Calu3 (cell line): Measurements from ENCODE around the gene DLEC1. TPM values are rescaled to one million over a fixed set of nuclear protein-coding genes. Genes with fewer than 3 reads are reported as not detected.
"Not testable (repeated sequence)": the region's sequence is repeated elsewhere in the genome, so short reads cannot be mapped to it uniquely, and the experiment has no call there.

ENCODE experiments used
- BruUV-seq: library from RNA; stranded (reverse); fragments of 400-500 nt; replicated peaks from 2 replicates; lab custom pipeline; 2021; lab: Mats Ljungman, UMichigan
- CTCF ChIA-PET: fragments of 300-600 bp; sonication (Branson Sonifier 250); formaldehyde crosslinking; loops from one replicate; lab custom pipeline; 2022; ENCODE audit warnings: antibody characterized with exemption; lab: Charles Lee
- DNase-seq: peaks from one replicate; pipeline ENCODE4 v3.0.0; 2022
- H3K27ac Mint-ChIP-seq: one replicate; pipeline ENCODE4 v1.8.0; 2022; ENCODE audit warnings: mixed read lengths; ENCODE audit not compliant: unreplicated experiment
- H3K27me3 Mint-ChIP-seq: one replicate; pipeline ENCODE4 v1.8.0; 2022; ENCODE audit warnings: mixed read lengths; ENCODE audit not compliant: unreplicated experiment
- H3K36me3 Mint-ChIP-seq: one replicate; pipeline ENCODE4 v1.8.0; 2022; ENCODE audit warnings: mild to moderate bottlenecking, moderate library complexity, mixed read lengths; ENCODE audit not compliant: insufficient read depth, unreplicated experiment
- H3K4me1 Mint-ChIP-seq: one replicate; pipeline ENCODE4 v1.8.0; 2022; ENCODE audit warnings: mild to moderate bottlenecking, low read depth, mixed read lengths; ENCODE audit not compliant: unreplicated experiment
- H3K4me3 Mint-ChIP-seq: one replicate; pipeline ENCODE4 v1.8.0; 2022; ENCODE audit warnings: mild to moderate bottlenecking, low read depth, moderate library complexity, mixed read lengths; ENCODE audit not compliant: unreplicated experiment
- H3K9me3 Mint-ChIP-seq: one replicate; pipeline ENCODE4 v1.8.0; 2022; ENCODE audit warnings: low read depth, mixed read lengths; ENCODE audit not compliant: unreplicated experiment
- intact Hi-C: fragments of 100-400 bp; cut with micrococcal nuclease; formaldehyde crosslinking; loops from one replicate; pipeline ENCODE4 v1.10.0; 2022; ENCODE audit not compliant: unreplicated experiment
- total RNA-seq: library from RNA; stranded (reverse); gene quantifications from 2 replicates; pipeline ENCODE4 v1.2.3, GENCODE V29; 2022
- TF ChIP-seq, protein P1 (sequence below): fragments of 200-600 bp; IDR thresholded peaks from one replicate; pipeline ENCODE4 v1.8.0; 2022; ENCODE audit warnings: antibody characterized with exemption; ENCODE audit not compliant: unreplicated experiment

DLEC1 gene
- total RNA-seq, 1 experiment from 2014 or later: 0.28 TPM

DNA sequence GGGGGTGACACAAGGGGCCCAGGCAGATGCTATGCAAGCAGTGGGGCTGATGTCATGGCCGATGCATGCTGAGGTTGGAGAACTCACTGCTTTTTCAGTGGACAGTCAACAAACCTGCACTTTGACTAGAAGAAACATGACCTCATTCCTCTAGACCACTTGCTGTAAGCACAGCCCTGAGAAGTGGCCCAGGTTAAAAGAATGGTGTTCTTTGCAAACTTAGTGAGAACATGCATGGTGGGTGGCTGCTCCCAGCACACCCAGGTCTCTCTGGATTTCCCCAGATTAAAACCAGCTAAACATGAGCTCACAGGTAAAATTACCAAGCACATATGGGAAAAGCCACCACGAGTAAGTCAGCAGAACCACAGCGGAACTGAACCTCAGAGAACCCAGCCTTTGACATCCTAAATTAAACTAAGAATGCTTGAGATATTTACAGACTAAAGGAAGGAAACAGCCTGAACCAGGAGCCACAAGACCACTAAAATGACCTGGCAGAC, 15.5 kb downstream of the DLEC1 start:
- BruUV-seq: no TSS peak
- Mint-ChIP-seq H3K27ac (no peak overlapping the region), H3K27me3 (peaks cover 29% of the 10 kb centered on the region), H3K4me3 (no peak overlapping the region), H3K9me3 (no peaks in the 10 kb centered on the region), H3K4me1 (no peaks in the 10 kb centered on the region), H3K36me3 (no peaks in the 10 kb centered on the region)
- CTCF ChIA-PET: no interaction called here
- no peak for DNase-seq
- intact Hi-C loops: no loop called here
- TF ChIP-seq, protein P1, sequence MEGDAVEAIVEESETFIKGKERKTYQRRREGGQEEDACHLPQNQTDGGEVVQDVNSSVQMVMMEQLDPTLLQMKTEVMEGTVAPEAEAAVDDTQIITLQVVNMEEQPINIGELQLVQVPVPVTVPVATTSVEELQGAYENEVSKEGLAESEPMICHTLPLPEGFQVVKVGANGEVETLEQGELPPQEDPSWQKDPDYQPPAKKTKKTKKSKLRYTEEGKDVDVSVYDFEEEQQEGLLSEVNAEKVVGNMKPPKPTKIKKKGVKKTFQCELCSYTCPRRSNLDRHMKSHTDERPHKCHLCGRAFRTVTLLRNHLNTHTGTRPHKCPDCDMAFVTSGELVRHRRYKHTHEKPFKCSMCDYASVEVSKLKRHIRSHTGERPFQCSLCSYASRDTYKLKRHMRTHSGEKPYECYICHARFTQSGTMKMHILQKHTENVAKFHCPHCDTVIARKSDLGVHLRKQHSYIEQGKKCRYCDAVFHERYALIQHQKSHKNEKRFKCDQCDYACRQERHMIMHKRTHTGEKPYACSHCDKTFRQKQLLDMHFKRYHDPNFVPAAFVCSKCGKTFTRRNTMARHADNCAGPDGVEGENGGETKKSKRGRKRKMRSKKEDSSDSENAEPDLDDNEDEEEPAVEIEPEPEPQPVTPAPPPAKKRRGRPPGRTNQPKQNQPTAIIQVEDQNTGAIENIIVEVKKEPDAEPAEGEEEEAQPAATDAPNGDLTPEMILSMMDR: no peak

DNA sequence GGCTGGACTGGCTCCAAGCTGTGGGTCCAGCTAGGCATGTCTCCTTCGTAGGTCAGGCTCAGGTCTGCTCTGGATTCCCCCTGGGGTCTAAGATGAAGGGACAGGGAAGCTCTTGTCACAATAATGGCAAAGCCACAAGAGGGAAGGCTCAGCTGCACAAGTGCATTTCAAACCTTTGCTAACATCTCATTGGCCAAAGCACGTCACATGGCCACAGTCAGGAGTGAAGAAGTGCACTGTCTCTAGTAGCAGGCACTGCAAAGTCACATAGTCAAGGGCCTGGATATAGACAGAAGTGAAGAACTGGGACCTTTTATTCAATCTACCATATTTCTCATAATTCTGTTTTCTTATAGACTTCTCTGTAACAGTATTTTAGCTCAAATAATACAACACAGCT, 20.1 kb downstream of the DLEC1 start:
- Mint-ChIP-seq H3K9me3 (peaks cover 3% of the 10 kb centered on the region), H3K36me3 (no peaks in the 10 kb centered on the region), H3K4me1 (no peaks in the 10 kb centered on the region), H3K4me3 (no peak overlapping the region), H3K27me3 (peaks cover 39% of the 10 kb centered on the region), H3K27ac (no peak overlapping the region)
- BruUV-seq: no TSS peak
- intact Hi-C loops: no loop called here
- TF ChIP-seq, protein P1: no peak
- DNase-seq: no peak
- CTCF ChIA-PET: no interaction called here

DNA sequence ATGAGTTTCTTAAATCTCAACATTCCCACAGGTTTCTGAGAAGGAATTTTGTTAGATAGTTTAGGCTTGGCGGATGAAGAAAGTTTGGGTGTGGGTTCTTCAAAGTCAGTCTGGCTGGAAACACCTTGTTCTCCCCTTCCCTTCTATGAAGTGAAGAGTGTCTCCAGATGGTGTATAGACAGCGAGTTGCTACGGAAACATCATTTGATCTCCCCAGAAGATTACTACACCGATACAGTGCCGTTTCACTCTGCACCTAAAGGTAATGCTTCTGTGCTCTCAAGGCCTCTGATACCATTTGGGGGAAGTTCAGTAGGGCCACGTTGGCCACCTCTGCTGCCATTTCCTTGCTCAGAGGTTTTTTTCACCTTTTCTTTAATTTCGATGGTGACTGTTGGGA, 20.6 kb downstream of the DLEC1 start:
- CTCF ChIA-PET: no interaction called here
- Mint-ChIP-seq H3K4me1 (no peaks in the 10 kb centered on the region), H3K9me3 (peaks cover 3% of the 10 kb centered on the region), H3K27ac (no peak overlapping the region), H3K4me3 (no peak overlapping the region), H3K27me3 (peaks cover 36% of the 10 kb centered on the region), H3K36me3 (no peaks in the 10 kb centered on the region)
- no peak for DNase-seq
- BruUV-seq: no TSS peak
- TF ChIP-seq, protein P1: no peak
- intact Hi-C loops: no loop called here

DNA sequence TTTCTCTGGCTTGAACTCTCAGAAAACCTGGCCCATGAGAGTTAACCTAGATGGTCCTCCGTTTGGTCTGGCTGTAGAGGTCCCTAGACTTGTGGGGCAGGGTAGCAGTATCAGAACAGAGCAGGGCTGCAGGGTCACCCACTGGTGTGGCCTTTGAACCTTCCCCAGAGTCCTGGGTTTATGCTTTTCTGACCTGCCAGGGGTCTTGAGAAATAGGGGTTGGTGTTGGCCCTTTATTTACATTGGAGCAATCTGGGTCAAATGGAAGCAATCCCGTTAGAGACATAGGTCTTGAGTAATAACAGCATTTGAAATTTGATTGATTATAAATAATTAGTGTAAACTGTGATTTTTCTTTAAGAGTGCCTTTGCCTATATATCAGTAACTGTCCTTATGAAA, 23.8 kb downstream of the DLEC1 start:
- CTCF ChIA-PET: no interaction called here
- intact Hi-C loops: no loop called here

DNA sequence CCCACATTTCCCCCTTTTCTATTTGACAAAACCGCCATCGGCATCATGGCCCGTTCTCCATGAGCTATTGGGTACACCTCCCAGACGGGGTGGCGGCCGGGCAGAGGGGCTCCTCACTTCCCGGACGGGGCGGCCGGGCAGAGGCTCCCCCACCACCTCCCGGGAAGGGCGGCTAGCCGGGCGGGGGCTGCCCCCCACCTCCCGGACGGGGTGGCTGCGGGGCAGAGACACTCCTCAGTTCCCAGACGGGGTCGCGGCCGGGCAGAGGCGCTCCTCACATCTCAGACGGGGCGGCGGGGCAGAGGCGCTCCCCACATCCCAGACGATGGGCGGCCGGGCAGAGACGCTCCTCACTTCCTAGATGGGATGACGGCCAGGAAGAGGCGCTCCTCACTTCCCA, 25.4 kb downstream of the DLEC1 start:
- peaks cover 26% of the 10 kb centered on the region for H3K27me3 Mint-ChIP-seq
- H3K36me3 Mint-ChIP-seq, CTCF ChIA-PET, DNase-seq, H3K9me3 Mint-ChIP-seq, BruUV-seq, H3K4me3 Mint-ChIP-seq, intact Hi-C loops, H3K27ac Mint-ChIP-seq: not testable (repeated sequence)
- peaks cover 21% of the 10 kb centered on the region for H3K4me1 Mint-ChIP-seq

More for the DNA sequence above, 23.8 kb downstream of the DLEC1 start:
- no TSS peak for BruUV-seq
- no peak for DNase-seq
- Mint-ChIP-seq H3K9me3 (peaks cover 3% of the 10 kb centered on the region), H3K27me3 (peaks cover 26% of the 10 kb centered on the region), H3K36me3 (no peaks in the 10 kb centered on the region), H3K4me1 (peaks cover 12% of the 10 kb centered on the region), H3K4me3 (no peak overlapping the region), H3K27ac (no peak overlapping the region)
- TF ChIP-seq, protein P1: no peak
